CD14-positive monocyte (primary cell): Measurements from ENCODE around the gene FBP2. TPM values are rescaled to one million over a fixed set of nuclear protein-coding genes. Genes with fewer than 3 reads are reported as not detected.

ENCODE experiments used
- DNase-seq, 3 donors: peaks; one replicate each; pipeline ENCODE4 v3.0.0-alpha.2; 2011 to 2022
- H2AFZ ChIP-seq: 2 replicates; pipeline ENCODE4 v1.6.0; 2012; ENCODE audit warnings: mild to moderate bottlenecking, low read depth, low read length, inconsistent platforms; ENCODE audit not compliant: insufficient read depth, poor library complexity, severe bottlenecking
- H3K27ac ChIP-seq, 2 donors: 1 replicate in 1 of 2; 2 replicates in 1 of 2; pipeline ENCODE4 v1.5.1; 2012 to 2013; ENCODE audit warnings: low read length in 2 of 2, control low read depth in 1 of 2, inconsistent platforms in 1 of 2, low read depth in 1 of 2, mild to moderate bottlenecking in 1 of 2
- H3K27me3 ChIP-seq, 2 donors: one replicate each; pipeline versions ENCODE4 v1.6.0 to v1.6.1; 2011 to 2013; ENCODE audit warnings: low read length in 2 of 2; ENCODE audit not compliant: control insufficient read depth in 2 of 2, insufficient read depth in 2 of 2
- H3K36me3 ChIP-seq, 2 donors: replicated peaks in 1 of 2; 1 replicate in 1 of 2; 2 replicates in 1 of 2; pipeline versions ENCODE4 v1.5.1 to v1.6.1; 2012 to 2013; ENCODE audit warnings: low read length in 2 of 2, control low read depth in 1 of 2, inconsistent platforms in 1 of 2, mild to moderate bottlenecking in 1 of 2; ENCODE audit not compliant: insufficient read depth in 2 of 2, control insufficient read depth in 1 of 2
- H3K4me1 ChIP-seq, 2 donors: 1 replicate in 1 of 2; 2 replicates in 1 of 2; pipeline versions ENCODE4 v1.5.1 to v1.6.1; 2012 to 2013; ENCODE audit warnings: low read length in 2 of 2, control low read depth in 1 of 2, inconsistent platforms in 1 of 2, mild to moderate bottlenecking in 1 of 2, moderate library complexity in 1 of 2; ENCODE audit not compliant: insufficient read depth in 2 of 2, control insufficient read depth in 1 of 2
- H3K4me2 ChIP-seq: replicated peaks from 2 replicates; pipeline ENCODE3; 2012; ENCODE audit warnings: low read length, moderate library complexity, mild to moderate bottlenecking; ENCODE audit not compliant: poor library complexity, severe bottlenecking; ENCODE audit errors: extremely low read depth
- H3K4me3 ChIP-seq, 3 experiments: fragments of 200-600 bp in 1 of 3; sonication (generic) in 1 of 3; replicated peaks in 1 of 3; 1 replicate in 2 of 3; 2 replicates in 1 of 3; pipeline ENCODE4 v1.5.1; 2011 to 2013; ENCODE audit warnings: low read length in 3 of 3, mild to moderate bottlenecking in 3 of 3, control low read depth in 2 of 3, low read depth in 2 of 3, inconsistent platforms in 1 of 3, moderate library complexity in 1 of 3
- H3K79me2 ChIP-seq: 2 replicates; pipeline ENCODE4 v1.6.0; 2012; ENCODE audit warnings: mild to moderate bottlenecking, control low read depth, inconsistent platforms, low read length, moderate library complexity; ENCODE audit not compliant: insufficient read depth
- H3K9ac ChIP-seq: 2 replicates; pipeline ENCODE4 v1.6.0; 2017; ENCODE audit warnings: low read length, mild to moderate bottlenecking; ENCODE audit not compliant: insufficient read depth, poor library complexity, severe bottlenecking
- H3K9me3 ChIP-seq, 2 donors: replicated peaks in 1 of 2; 1 replicate in 1 of 2; 2 replicates in 1 of 2; pipeline versions ENCODE4 v1.5.1 to v1.6.1; 2012 to 2013; ENCODE audit warnings: low read length in 2 of 2, control low read depth in 1 of 2; ENCODE audit not compliant: control insufficient read depth in 1 of 2, insufficient read depth in 1 of 2
- H4K20me1 ChIP-seq: 2 replicates; pipeline ENCODE4 v1.6.0; 2012; ENCODE audit warnings: mild to moderate bottlenecking, low read length, control low read depth, moderate library complexity; ENCODE audit not compliant: insufficient read depth
- H3K27ac Mint-ChIP-seq, 7 donors: one replicate each; pipeline ENCODE4 v1.8.0; 2020; ENCODE audit warnings: mild to moderate bottlenecking in 7 of 7, mixed read lengths in 7 of 7, moderate library complexity in 6 of 7, inconsistent platforms in 2 of 7
- H3K27me3 Mint-ChIP-seq, 3 donors: one replicate each; pipeline ENCODE4 v1.8.0; 2021 to 2022; ENCODE audit warnings: low read depth in 3 of 3, mild to moderate bottlenecking in 3 of 3, mixed read lengths in 3 of 3, moderate library complexity in 3 of 3, inconsistent platforms in 1 of 3
- H3K36me3 Mint-ChIP-seq, 2 donors: one replicate each; pipeline ENCODE4 v1.8.0; 2020; ENCODE audit warnings: mixed read lengths in 2 of 2, inconsistent platforms in 1 of 2, mild to moderate bottlenecking in 1 of 2
- H3K4me1 Mint-ChIP-seq: one replicate; pipeline ENCODE4 v1.8.0; 2020; ENCODE audit warnings: mild to moderate bottlenecking, mixed read lengths
- H3K4me3 Mint-ChIP-seq, 2 donors: one replicate each; pipeline ENCODE4 v1.8.0; 2020; ENCODE audit warnings: mild to moderate bottlenecking in 2 of 2, mixed read lengths in 2 of 2, moderate library complexity in 1 of 2
- H3K9me3 Mint-ChIP-seq, 7 donors: one replicate each; pipeline ENCODE4 v1.8.0; 2020 to 2022; ENCODE audit warnings: mixed read lengths in 7 of 7, mild to moderate bottlenecking in 6 of 7, moderate library complexity in 6 of 7, inconsistent platforms in 2 of 7
- CTCF ChIP-seq: fragments of 200-600 bp; IDR thresholded peaks from one replicate; pipeline ENCODE4 v1.8.0; 2022; ENCODE audit warnings: antibody characterized with exemption, mild to moderate bottlenecking
- WGBS: methylation state at CpG from one replicate; pipeline ENCODE4 v1.1.5; 2013; ENCODE audit warnings: missing lambda C conversion rate; ENCODE audit not compliant: insufficient coverage; 5-methylcytosine and 5-hydroxymethylcytosine counted together
- intact Hi-C, 2 donors: fragments of 100-400 bp; cut with micrococcal nuclease; formaldehyde crosslinking; loops; one replicate each; pipeline versions ENCODE4 v1.15.0 to v1.15.1; 2023
- polyA plus RNA-seq, 3 donors: library from polyadenylated mRNA; depleted of rRNA in 1 of 3; unstranded in 2 of 3; stranded (reverse) in 1 of 3; fragments of 300-500 nt in 2 of 3; fragments of >200 nt in 1 of 3; fragmentation: Illumina TruSeq in 2 of 3; gene quantifications; 1 replicate in 2 of 3; 2 replicates in 1 of 3; pipeline ENCODE4 v1.2.3, GENCODE V29; 2012 to 2021

FBP2 gene
- polyA plus RNA-seq, 3 donors = not detected

GRCh38 chr9:94586316-94586715, 7.3 kb downstream of the FBP2 start:
- TF ChIP-seq CTCF = no peak
- H4K20me1 ChIP-seq = no peaks in the 10 kb centered on the region
- intact Hi-C loops = no loop called here
- peak overlapping the region; percentile 30 for H2AFZ ChIP-seq
- Mint-ChIP-seq H3K4me1 (peaks cover 10% of the 10 kb centered on the region), H3K36me3 (no peaks in the 10 kb centered on the region), H3K4me3 (peak overlapping the region; percentile 56 to 65), H3K27me3 (peaks cover 7 to 20% (median 10%) of the 10 kb centered on the region in 3 donors), H3K9me3 (peaks cover 0 to 2% (median 0%) of the 10 kb centered on the region in 7 donors), H3K27ac (peak overlapping the region in 1 of 7 donors; percentile 20)
- no peaks in the 10 kb centered on the region for H3K79me2 ChIP-seq
- peak overlapping the region; percentile 48 for H3K4me2 ChIP-seq
- peak; percentile 10 to 31 (median 28) for DNase-seq
- H3K27ac ChIP-seq = no peak overlapping the region
- no CpG with 5 or more reads among the region's 4 CpGs for WGBS
- no peaks in the 10 kb centered on the region for H3K36me3 ChIP-seq
- no peak overlapping the region for H3K9ac ChIP-seq
- H3K4me3 ChIP-seq = peak overlapping the region in 2 of 3 experiments; percentile 23 to 43
- no peaks in the 10 kb centered on the region for H3K27me3 ChIP-seq
- H3K4me1 ChIP-seq = peaks cover 7% of the 10 kb centered on the region in 2 donors
- no peaks in the 10 kb centered on the region for H3K9me3 ChIP-seq

GRCh38 chr9:94584555-94584954, 9.1 kb downstream of the FBP2 start:
- Histone ChIP-seq H4K20me1 (no peaks in the 10 kb centered on the region), H3K27me3 (no peaks in the 10 kb centered on the region), H3K9me3 (no peaks in the 10 kb centered on the region), H3K27ac (no peak overlapping the region), H3K79me2 (no peaks in the 10 kb centered on the region), H3K4me3 (no peak overlapping the region), H3K36me3 (no peaks in the 10 kb centered on the region), H3K4me1 (peaks cover 7% of the 10 kb centered on the region in 2 donors), H3K9ac (no peak overlapping the region), H2AFZ (no peak overlapping the region), H3K4me2 (no peak overlapping the region)
- Mint-ChIP-seq H3K4me3 (no peak overlapping the region), H3K27ac (no peak overlapping the region), H3K4me1 (peaks cover 10% of the 10 kb centered on the region), H3K27me3 (peaks cover 4 to 15% (median 6%) of the 10 kb centered on the region in 3 donors), H3K9me3 (no peaks in the 10 kb centered on the region), H3K36me3 (no peaks in the 10 kb centered on the region)
- intact Hi-C loops = no loop called here
- WGBS = 83% methylated on average over 2 of the region's 6 CpGs
- no peak for DNase-seq
- TF ChIP-seq CTCF = no peak
